ENCODE measurements around the gene CELF2. TPM values are rescaled to one million over a fixed set of nuclear protein-coding genes. Genes with fewer than 3 reads are reported as not detected.

Gene CELF2
- total RNA-seq, 1 donor from 2014 or later = 31.6 TPM

DNA sequence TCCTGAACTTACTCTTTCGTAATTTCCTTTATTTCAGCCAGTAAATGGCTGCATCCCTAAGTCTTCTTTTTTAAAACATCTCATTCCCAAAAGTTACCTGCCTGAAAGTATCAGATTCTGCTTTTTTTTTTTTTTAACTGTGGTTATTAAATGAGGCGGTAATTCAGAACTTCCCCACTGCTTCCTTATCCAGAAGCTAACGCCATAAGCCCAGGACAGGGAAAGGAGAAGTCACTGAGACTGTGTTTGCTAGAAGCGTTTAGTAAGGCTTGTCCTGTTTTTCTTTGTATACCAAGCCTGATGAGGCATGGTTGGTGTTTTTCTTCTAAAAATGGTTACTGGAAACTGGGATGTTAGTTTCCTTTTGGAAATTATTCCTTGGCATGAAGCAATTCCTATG, 197.8 kb downstream of the CELF2 start:
- Histone ChIP-seq H3K36me3 (no peaks in the 10 kb centered on the region), H3K9ac (no peak overlapping the region), H3K27ac (no peak overlapping the region), H3K4me2 (no peak overlapping the region), H3K79me2 (ENCODE audit: low read depth) (peaks cover 10% of the 10 kb centered on the region), H3K4me1 (peaks cover 12% of the 10 kb centered on the region), H3K27me3 (no peaks in the 10 kb centered on the region), H3F3A (ENCODE audit: low read depth) (no peaks in the 10 kb centered on the region), H4K20me1 (ENCODE audit: low read depth) (peaks cover 13% of the 10 kb centered on the region), H3K9me3 (ENCODE audit: low read depth) (no peaks in the 10 kb centered on the region), H3K4me3 (no peak overlapping the region), H2AFZ (replicated peaks) (no peak overlapping the region)
- Mint-ChIP-seq H3K27ac (no peak overlapping the region), H3K36me3 (peaks cover 7% of the 10 kb centered on the region), H3K4me3 (no peak overlapping the region), H3K9me3 (no peaks in the 10 kb centered on the region), H3K4me1 (peaks cover 2% of the 10 kb centered on the region), H3K27me3 (ENCODE audit: insufficient read depth, low read depth) (peaks cover 2% of the 10 kb centered on the region)
- TF ChIP-seq, protein P1, sequence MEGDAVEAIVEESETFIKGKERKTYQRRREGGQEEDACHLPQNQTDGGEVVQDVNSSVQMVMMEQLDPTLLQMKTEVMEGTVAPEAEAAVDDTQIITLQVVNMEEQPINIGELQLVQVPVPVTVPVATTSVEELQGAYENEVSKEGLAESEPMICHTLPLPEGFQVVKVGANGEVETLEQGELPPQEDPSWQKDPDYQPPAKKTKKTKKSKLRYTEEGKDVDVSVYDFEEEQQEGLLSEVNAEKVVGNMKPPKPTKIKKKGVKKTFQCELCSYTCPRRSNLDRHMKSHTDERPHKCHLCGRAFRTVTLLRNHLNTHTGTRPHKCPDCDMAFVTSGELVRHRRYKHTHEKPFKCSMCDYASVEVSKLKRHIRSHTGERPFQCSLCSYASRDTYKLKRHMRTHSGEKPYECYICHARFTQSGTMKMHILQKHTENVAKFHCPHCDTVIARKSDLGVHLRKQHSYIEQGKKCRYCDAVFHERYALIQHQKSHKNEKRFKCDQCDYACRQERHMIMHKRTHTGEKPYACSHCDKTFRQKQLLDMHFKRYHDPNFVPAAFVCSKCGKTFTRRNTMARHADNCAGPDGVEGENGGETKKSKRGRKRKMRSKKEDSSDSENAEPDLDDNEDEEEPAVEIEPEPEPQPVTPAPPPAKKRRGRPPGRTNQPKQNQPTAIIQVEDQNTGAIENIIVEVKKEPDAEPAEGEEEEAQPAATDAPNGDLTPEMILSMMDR (IDR thresholded peaks at IDR 0.05) = no peak
- TF ChIP-seq EZH2 (IDR thresholded peaks at IDR 0.05) (no peak), EZH2phosphoT487 (IDR thresholded peaks at IDR 0.05) (no peak)
- no peak for DNase-seq (ENCODE audit: low spot score)

DNA sequence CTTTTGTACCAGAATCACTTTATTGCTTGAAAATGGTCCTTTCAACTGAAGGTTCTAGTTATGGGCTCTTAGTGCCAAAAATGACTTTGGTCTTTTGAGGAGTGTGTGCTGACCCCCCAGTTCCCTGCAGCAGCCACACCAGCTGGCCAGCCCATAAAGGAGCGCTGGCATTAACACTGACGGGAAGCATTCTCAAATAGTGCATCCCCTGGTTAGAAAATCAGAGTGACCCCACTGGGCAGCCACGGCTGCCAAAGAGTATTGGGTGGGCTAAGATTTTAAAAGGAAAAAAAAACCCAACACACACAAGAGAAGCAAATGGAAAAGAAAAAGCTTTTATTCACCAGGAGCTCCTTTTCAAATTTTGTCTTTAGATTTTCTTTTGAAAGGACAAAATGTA, 199.8 kb downstream of the CELF2 start:
- no peak overlapping the region for H3K27ac ChIP-seq
- no peaks in the 10 kb centered on the region for H3K9me3 ChIP-seq (ENCODE audit: low read depth)
- H3K9me3 Mint-ChIP-seq = no peaks in the 10 kb centered on the region

DNA sequence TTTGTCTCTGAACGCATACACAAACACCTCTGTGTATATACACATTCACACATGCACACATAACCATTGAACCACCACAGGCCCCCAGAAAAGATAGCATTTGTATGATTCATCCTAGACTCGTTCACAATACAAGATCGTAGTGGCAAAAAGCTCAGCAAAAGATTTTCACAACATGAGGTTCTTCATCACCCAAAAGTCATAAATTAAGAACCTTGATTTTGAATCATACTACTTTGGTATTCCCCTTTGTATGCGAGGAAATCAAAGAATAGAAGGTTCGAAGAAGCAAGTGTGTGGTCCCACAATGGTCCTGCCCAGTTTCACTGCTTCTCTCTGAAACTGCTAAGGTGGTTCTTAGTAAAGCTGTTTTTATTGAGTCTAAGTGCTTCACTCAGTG, 200.7 kb downstream of the CELF2 start:
- no peaks in the 10 kb centered on the region for H3K36me3 ChIP-seq
- no peaks in the 10 kb centered on the region for H3K27me3 ChIP-seq
- H3F3A ChIP-seq (ENCODE audit: low read depth) = no peaks in the 10 kb centered on the region
- DNase-seq (ENCODE audit: low spot score) = no peak
- Mint-ChIP-seq H3K27ac (no peak overlapping the region), H3K27me3 (ENCODE audit: insufficient read depth, low read depth) (peaks cover 7% of the 10 kb centered on the region), H3K4me1 (peaks cover under 1% of the 10 kb centered on the region), H3K4me3 (no peak overlapping the region), H3K9me3 (no peaks in the 10 kb centered on the region), H3K36me3 (peaks cover 10% of the 10 kb centered on the region)
- H3K4me3 ChIP-seq = no peak overlapping the region
- peaks cover 6% of the 10 kb centered on the region for H3K4me1 ChIP-seq
- H3K27ac ChIP-seq = no peak overlapping the region
- peaks cover 5% of the 10 kb centered on the region for H4K20me1 ChIP-seq (ENCODE audit: low read depth)
- H2AFZ ChIP-seq (replicated peaks) = no peak overlapping the region
- H3K9me3 ChIP-seq (ENCODE audit: low read depth) = no peaks in the 10 kb centered on the region
- H3K79me2 ChIP-seq (ENCODE audit: low read depth) = peaks cover 6% of the 10 kb centered on the region
- no peak overlapping the region for H3K4me2 ChIP-seq
- H3K9ac ChIP-seq = no peak overlapping the region
- TF ChIP-seq EZH2 (IDR thresholded peaks at IDR 0.05) (no peak), EZH2phosphoT487 (IDR thresholded peaks at IDR 0.05) (no peak)
- TF ChIP-seq, protein P1 (IDR thresholded peaks at IDR 0.05) = no peak

More for the DNA sequence above, 199.8 kb downstream of the CELF2 start:
- TF ChIP-seq EZH2 (IDR thresholded peaks at IDR 0.05) = no peak
- TF ChIP-seq, protein P1 (IDR thresholded peaks at IDR 0.05) = no peak
- TF ChIP-seq EZH2phosphoT487 (IDR thresholded peaks at IDR 0.05) = no peak
- no peak overlapping the region for H2AFZ ChIP-seq (replicated peaks)
- Mint-ChIP-seq H3K4me1 (peaks cover 2% of the 10 kb centered on the region), H3K36me3 (peaks cover 10% of the 10 kb centered on the region), H3K27me3 (ENCODE audit: insufficient read depth, low read depth) (peaks cover 4% of the 10 kb centered on the region), H3K27ac (no peak overlapping the region), H3K4me3 (no peak overlapping the region)
- H3K9ac ChIP-seq = no peak overlapping the region
- no peak overlapping the region for H3K4me3 ChIP-seq
- no peak for DNase-seq (ENCODE audit: low spot score)
- H3K79me2 ChIP-seq (ENCODE audit: low read depth) = peaks cover 6% of the 10 kb centered on the region
- peaks cover 13% of the 10 kb centered on the region for H4K20me1 ChIP-seq (ENCODE audit: low read depth)
- H3F3A ChIP-seq (ENCODE audit: low read depth) = no peaks in the 10 kb centered on the region
- no peaks in the 10 kb centered on the region for H3K36me3 ChIP-seq
- no peaks in the 10 kb centered on the region for H3K27me3 ChIP-seq
- peaks cover 12% of the 10 kb centered on the region for H3K4me1 ChIP-seq
- H3K4me2 ChIP-seq = no peak overlapping the region
